ENCODE data around the gene CMTM7.
A peak's percentile ranks its signal among the peaks of the same experiment; 100 is the strongest.
"Not testable (repeated sequence)": the region's sequence is repeated elsewhere in the genome, so short reads cannot be mapped to it uniquely, and the experiment has no call there.

The CMTM7 gene

GRCh38 chr3:32438596-32439344 lies 47.1 kb downstream of the CMTM7 start:
- no peak for DNase-seq

GRCh38 chr3:32439421-32439820 lies 47.8 kb downstream of the CMTM7 start:
- DNase-seq = not testable (repeated sequence)

- DNase-seq = peak; percentile 20
Observed at GRCh38 chr3:32440611-32441350, 49.1 kb downstream of the CMTM7 start.

GRCh38 chr3:32442766-32443165 lies 51.1 kb downstream of the CMTM7 start:
- DNase-seq = no peak

GRCh38 chr3:32443478-32443877 lies 51.8 kb downstream of the CMTM7 start:
- no peak for DNase-seq

- no peak for DNase-seq
Observed at GRCh38 chr3:32447865-32448400, 56.3 kb downstream of the CMTM7 start.

GRCh38 chr3:32448686-32449474 lies 57.2 kb downstream of the CMTM7 start:
- DNase-seq = no peak

GRCh38 chr3:32449691-32450090 lies 58.0 kb downstream of the CMTM7 start:
- no peak for DNase-seq

GRCh38 chr3:32450426-32450825 lies 58.8 kb downstream of the CMTM7 start:
- DNase-seq = no peak

- peak; percentile 42 for DNase-seq
Observed at GRCh38 chr3:32450992-32451659, 59.5 kb downstream of the CMTM7 start.

- DNase-seq = no peak
Observed at GRCh38 chr3:32452009-32452408, 60.4 kb downstream of the CMTM7 start.

GRCh38 chr3:32453346-32453745 lies 61.7 kb downstream of the CMTM7 start:
- no peak for DNase-seq

- DNase-seq = no peak
Observed at GRCh38 chr3:32454111-32454510, 62.5 kb downstream of the CMTM7 start.

- DNase-seq = no peak
Observed at GRCh38 chr3:32454731-32455608, 63.3 kb downstream of the CMTM7 start.

- DNase-seq = no peak
Observed at GRCh38 chr3:32455609-32456428, 64.2 kb downstream of the CMTM7 start.

- no peak for DNase-seq
Observed at GRCh38 chr3:32456429-32457130, 64.9 kb downstream of the CMTM7 start.

- no peak for DNase-seq
Observed at GRCh38 chr3:32457971-32458471, 66.4 kb downstream of the CMTM7 start.

- no peak for DNase-seq
Observed at GRCh38 chr3:32459450-32459849, 67.8 kb downstream of the CMTM7 start.

- DNase-seq = peak; percentile 76
Observed at GRCh38 chr3:32460031-32460749, 68.5 kb downstream of the CMTM7 start.

Measured in NCI-H1105 treated with DMSO at 0.1 percent for 48 hours (cell line).